HK-2 (cell line): Measurements from ENCODE around the gene BSDC1.
"Not testable (repeated sequence)": the region's sequence is repeated elsewhere in the genome, so short reads cannot be mapped to it uniquely, and the experiment has no call there.

Experiments used
- DNase-seq: peaks from one replicate; pipeline ENCODE4 v3.0.0-alpha.2; 2018; ENCODE audit not compliant: unreplicated experiment

The BSDC1 gene

DNA sequence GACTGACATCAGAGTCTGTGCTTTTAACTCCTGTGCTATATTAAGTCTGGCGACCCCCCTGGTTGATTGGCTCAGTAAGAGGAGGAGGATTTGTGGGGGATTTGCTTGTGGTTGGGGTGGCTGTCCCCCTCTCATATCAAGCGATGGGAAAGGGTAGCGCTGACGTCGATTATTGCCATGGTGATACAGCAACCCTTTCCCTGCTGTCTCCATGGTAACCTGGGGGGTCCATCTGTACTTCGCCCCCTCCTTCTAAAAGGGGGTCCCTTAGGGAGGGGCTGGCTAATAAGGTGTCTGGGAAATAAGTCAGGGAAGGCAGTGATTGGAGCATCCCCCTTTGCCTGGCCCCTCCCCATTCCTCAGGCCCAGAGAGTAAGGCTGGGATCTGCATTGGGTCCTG, 36.6 kb downstream of the BSDC1 start:
- DNase-seq, result no peak

DNA sequence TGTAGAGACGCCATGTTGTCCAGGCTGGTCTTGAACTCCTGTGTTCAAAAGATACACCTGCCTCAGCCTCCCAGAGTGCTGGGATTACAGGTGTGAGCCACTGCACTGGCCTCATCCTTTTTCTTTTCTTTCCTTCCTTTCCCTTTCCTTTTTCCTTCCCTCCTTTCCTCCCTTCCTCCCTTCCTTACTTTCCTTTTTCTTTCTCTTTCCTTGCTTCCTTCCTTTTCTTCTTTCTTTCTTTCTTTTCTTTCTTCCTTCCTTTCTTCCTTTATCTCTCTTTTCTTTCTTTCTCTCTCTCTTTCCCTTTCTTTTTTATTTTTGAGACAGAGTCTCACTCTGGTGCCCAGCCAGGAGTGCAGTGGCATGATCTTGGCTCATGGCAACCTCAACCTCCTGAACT, 37.8 kb downstream of the BSDC1 start:
- DNase-seq, result no peak

DNA sequence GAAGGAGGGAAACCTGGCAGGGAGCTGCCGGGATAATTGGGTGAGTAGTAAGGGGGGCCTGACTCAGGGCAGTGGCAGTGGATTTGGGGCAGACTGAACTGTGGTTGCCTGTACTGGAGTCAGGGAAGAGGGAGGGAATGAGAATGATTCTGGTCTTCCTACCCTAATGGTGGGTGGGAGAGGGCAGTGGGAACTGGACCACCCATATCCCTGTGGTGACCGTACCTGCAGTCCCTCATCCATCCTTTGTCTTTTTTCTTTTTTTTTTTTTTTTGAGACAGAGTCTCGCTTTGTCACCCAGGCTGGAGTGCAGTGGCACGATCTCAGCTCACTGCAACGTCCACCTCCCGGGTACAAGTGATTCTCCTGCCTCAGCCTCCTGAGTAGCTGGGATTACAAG, 38.5 kb downstream of the BSDC1 start:
- DNase-seq, result not testable (repeated sequence)

DNA sequence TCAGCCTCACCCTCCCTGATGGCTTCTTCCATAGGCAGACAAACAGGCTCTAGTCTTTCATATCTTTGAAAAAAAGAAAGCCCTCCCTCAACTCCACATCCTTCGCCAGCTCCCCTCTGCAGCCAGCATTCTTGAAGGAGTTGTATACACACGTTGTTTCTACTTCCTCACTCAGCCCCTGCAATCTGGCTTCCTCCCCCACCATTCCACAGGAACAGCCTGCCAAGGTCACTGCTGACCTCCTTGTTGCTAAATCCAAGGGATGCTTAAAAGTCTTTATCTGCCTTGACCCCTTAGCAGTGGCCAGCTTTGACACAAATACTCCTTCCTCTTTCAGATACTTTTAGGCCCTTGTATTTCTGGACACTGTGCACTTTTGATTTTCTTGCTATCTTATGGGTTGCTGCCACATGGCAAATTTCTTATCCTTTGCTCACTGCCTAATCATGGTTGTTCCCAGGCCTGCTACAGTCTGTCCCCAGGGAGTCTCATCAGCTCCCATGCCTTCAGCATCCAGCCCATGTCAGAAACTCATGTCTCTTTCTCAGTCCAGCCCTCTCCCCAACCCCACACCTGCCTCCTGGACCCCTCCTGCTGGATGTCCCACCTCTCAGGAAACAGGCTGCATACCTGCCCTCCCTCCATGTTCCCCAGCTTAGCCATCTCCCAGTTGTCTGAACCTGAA, 40.2 kb downstream of the BSDC1 start:
- no peak for DNase-seq

DNA sequence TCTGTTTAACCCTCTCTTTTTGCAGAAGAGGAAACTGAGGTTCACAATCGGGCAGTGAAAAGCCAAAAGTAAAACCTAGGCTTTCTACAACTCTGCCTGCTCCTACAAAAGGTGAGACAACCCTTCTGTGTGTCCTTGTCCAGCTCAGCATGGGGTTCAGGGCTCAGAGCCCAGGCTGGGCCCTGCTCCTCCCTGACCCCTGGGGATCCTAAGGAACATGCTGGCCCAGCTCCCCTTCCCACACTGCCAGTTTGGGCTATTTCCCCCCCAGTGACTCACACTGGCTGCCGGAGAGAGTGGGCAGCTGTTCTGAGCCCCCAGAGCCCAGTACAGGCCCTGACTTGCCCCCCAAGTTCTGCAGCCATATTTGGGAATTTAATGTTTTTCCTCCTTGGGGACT, 40.8 kb downstream of the BSDC1 start:
- no peak for DNase-seq

DNA sequence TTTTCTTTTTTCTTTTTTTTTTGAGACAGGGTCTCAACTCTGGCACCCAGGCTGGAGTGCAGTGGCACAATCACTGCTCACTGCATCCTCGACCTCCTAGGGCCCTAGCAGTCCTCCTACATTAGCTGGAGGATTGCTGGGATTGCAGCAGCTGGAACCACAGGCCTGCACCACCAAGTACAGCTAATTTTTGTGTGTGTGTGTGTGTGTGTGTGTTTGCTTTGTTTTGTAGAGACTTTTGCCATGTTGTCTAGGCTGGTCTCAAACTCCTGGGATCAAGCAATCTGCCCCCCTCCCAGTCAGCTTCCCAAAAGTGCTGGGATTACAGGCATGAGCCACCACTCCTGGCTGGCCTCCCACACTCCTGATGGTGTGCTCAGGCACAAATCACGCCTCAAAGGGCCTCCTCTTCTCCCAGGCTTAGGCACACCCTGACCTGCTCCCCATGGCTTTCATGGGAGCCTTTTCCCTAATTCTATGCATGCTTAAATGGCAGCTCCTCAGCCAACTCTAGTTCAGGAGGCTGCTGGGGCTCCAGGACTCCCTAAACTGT, 41.3 kb downstream of the BSDC1 start:
- no peak for DNase-seq

DNA sequence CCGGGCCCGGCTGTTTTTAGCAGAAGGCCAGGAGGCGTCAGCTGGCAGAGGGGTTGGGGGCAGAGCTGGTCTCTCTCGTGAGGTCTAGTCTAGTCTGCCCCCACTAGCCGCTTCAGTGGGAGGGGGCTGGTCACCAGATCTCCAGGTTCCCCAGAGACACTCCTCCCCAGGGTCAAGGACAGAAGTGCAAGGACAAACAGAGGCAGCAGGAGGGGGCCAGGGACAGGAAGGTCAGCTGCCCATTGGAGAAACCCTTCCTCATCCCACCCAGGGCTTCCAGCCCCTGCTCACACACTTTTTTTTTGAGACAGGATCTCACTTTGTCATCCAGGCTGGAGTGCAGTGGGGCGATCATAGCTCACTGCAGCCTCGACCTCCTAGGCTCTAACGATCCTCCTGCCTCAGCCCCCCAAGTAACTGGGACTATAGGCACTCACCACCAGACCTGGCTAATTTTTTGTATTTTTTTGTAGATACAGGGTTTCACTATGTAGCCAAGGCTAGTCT, 41.9 kb downstream of the BSDC1 start:
- no peak for DNase-seq

DNA sequence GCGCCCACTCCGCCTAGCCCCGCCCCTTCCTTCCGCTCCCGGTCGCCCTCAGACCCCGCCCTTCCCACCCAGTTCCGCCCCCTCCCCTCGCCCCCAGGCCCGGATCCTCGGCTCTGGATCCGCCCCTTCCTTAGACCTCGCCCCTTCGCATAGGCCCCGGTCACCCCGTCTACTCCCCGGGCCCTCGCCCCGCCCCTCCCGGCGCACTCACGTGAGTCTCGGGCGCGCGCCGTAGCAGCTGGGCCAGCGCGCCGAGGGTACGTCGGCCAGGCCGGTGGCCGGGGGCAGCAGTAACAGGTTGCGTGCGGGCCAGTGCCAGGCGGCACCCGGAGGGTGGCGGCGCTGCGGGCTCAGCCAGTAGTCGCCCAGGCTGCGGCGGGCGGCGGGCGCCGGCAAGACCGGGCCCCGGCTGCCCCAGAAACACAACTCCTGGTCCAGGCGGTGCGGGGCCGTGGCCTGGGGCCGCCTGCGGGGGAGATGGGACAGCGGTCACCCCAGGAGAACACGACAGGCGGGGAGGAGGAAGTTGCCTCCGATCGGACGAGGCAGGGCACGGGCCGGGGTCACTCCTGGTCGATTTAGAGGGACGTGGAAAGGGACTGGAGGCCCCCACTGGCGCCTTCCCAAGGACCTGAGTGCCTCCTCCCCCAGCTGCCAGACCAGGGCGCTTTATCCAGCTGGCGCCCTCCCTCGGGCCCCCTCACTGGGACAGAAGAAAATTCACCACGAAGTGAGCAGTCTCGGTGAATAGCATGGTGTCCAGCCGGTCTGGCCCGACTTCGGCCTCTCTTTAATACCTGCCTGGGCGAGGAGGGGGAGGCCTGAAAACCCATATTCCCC, 42.6 kb downstream of the BSDC1 start:
- peak; percentile 93 for DNase-seq

DNA sequence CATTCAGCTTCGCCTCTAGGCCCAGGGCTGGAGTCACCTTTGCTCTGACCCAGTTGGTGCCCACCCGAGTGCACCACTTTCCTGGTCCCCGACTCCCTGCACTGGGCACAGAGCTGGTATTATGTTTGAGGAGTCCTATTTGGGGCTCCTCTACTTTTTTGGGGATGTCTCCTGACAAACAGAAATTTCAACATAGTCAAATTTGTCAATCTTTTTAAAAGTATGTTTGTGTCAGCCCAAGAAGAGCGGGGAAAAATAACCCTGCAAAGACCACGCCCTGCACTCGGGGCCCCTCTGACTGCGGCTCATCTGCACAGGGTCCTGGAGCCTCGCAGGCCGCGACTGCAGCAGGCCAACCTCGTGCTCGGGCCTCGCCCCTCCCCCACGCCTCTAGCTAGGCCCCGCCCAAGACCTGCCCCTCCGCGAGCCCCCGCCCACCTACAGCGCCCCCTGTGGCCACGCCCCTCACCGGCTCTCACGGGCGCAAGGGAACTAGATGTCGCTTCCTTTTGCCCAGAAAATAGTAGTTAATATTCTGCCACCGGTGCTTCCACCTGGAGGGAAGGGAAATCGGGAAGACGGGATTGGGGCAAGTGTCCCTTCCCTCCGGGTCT, 43.3 kb downstream of the BSDC1 start:
- peak; percentile 86 for DNase-seq

DNA sequence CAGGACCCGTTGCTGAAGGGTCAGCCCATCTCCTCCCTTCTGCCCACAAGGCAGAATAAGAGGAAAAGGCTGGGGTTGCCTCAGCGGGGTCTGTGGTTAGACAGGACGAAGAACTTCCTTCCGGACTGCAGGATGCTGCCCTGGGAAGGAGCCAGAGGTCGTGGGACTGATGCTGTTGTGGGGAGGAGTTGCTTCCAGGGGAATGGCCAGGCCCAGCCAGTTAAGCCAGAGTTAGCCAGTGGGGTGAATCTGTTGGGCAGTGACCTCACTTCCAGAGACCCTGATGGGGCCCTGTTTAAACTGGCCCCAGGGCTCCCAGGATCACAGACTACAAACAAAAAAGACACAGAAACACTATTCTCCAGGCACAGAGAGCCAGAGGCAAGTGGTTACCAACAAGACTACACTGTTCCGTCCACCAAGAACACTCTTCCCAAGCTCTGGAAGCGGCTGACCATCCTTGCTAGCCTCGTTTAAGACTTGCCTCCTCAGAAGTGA, 45.0 kb downstream of the BSDC1 start:
- DNase-seq, result peak; percentile 38

DNA sequence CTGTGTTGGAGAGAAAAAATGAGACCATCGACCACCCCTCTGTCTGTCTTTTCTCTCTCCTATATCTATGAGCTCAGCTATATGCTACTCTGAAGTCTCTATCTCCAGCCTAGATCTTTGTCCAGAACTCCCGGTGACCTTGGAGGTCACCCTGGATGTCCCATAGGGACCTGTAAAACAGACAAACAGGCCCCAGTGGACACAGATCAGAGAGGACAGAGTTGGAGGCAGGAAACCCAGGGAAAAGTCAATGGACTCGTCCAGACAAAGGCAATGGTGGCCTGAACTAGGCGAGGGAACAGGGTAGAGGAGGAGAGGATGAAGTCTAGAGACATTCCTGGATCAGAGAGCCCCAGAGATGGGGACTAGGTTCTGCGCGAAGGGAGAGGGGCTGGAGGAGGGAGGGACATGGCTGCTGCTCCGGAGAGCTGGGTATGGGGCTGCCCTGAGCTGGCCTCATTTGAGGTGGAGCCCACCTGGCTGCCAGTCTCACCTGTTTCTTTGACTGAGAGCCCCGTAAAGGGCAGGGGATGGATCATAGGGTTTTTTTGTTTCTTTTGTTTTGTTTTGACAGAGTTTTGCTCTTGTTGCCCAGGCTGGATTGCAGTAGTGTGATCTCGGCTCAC, 47.6 kb downstream of the BSDC1 start:
- DNase-seq, result no peak

DNA sequence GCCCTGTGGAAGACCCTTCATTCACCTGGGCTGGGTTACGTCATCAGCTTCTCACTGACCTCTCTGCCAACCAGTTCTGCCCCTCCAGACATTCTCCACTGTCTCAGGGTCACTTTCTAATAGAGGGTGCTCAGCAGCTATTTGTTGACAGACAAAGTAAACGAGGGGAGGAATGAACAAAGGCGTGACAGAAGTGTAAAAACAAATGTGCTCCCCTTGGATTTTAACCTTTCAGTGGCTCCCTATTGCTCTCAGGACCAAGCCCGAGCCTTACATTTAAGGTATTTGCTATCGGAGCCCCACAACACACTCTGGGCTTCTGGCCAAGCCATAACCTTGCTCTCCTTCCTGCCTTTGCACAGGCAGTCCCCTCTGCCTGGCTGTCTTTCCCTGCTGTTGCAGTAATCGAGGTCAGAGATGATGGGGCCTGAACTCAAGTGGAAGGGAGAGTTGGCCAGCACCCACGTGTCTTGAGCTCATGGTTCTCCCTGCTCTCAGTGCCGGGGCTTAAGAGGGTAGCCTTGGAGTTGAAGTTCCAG, 48.9 kb downstream of the BSDC1 start:
- no peak for DNase-seq

DNA sequence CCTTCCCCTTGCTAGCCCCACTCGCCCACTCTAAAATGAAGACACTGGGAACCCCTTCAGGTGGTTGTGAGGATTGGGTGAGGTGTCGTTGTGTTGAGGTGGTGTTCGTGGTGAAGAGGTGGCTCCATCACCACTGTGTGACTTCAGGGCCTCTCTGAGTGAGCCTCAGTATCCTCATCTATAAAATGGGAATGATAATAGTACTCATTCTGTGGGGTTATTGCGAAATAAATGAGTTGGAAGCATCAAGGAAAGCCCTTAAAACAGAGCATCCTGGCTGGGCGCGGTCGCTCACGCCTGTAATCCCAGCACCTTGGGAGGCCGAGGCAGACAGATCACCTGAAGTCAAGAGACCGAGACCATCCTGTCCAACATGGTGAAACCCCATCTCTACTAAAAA, 51.5 kb downstream of the BSDC1 start:
- DNase-seq, result no peak

DNA sequence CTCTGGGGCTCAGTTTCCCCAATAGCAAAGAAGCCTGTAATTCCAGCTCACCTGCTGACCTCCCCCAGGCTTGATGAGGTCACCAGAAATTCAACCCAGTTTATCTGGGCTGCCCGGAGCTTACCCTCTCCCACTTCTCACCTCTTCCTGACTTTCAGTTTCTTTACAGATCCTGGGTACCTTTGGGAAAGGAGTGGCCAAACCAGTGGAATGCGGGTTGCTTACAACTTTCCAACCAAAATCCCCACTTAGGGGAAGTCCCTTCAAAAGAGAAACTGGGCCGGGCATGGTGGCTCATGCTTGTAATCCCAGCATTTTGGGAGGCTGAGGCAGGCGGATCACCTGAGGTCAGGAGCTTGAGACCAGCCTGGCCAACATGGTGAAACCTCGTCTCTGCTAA, 52.3 kb downstream of the BSDC1 start:
- DNase-seq, result no peak

DNA sequence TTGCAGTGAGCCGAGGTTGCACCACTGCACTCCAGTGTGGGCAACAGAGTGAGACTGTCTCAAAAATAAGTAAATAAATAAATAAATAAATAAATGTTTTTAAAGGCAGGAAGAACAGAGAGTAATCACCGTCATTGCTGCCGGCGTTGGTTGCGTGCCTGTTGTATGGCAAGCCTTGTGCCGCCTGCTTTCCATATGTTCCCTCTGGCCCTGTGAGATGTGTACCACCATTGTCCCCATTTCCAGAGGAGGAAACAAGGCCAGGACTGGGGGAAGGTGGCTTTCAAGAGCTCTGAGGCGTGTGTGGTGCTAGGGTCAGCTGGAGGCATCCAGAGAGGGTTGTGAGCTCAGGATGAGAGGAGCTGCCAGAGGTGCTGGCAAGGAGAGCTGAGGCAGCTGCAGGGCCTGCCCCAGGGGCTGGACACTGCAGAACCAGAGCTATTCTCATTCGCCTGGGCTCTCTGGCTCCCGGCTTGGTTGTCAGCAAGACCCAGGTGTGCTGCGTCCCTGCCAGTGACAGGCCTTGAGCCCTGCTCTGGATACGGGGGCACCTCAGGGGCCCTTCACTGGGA, 53.0 kb downstream of the BSDC1 start:
- no peak for DNase-seq

DNA sequence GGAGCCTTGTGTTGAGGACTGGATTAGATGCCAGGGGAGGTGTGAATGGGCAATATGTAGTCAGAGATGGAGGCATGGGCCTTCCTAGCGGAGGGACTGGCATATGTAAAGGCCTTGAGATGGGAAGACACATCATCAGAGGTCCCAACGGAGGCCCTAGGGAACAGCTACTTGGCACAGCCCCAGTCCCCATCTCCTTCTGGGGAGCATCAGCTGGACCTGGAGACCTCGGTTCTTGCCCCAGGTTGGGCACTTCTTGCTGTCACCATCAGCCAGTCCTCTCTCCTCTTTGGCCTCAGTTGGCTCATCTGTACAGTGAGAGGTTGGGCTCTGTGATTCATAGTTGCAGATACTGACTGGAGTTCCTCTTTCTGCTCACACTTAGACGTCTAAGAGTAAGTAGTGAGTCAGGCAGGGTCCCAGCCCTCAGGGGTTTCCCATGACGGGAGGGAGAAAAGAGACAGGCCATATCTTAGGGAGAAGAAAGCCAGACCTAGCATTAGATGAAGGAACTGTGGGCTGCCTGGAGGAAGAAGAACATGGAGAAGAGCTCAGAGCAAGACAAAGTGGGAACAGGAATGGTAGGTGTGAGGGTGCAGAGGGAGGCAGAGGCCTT, 54.8 kb downstream of the BSDC1 start:
- no peak for DNase-seq

DNA sequence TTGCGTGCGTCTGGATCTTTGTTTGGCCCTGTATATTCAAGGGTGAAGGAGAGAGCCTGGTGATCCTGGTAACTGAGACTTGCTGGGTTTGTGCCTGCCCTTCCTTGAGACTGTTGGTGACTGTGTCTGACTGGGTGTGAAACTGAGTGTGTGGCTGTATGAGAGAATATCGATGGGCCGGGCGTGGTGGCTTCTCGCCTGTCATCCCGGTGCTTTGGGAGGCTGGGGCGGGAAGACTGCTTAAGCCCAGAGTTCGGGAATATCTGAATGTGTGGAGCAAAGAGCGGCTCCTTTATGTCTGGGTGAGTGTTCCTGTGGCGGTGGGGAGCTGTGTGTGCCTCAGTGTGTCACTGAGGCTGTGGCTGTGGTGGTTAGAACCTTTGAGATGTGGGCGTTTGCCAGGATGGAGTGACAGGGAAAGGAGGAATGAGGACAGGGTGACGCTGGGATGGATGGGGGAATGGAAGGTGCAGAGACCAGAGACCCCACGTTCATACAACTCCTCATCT, 55.5 kb downstream of the BSDC1 start:
- DNase-seq, result no peak

DNA sequence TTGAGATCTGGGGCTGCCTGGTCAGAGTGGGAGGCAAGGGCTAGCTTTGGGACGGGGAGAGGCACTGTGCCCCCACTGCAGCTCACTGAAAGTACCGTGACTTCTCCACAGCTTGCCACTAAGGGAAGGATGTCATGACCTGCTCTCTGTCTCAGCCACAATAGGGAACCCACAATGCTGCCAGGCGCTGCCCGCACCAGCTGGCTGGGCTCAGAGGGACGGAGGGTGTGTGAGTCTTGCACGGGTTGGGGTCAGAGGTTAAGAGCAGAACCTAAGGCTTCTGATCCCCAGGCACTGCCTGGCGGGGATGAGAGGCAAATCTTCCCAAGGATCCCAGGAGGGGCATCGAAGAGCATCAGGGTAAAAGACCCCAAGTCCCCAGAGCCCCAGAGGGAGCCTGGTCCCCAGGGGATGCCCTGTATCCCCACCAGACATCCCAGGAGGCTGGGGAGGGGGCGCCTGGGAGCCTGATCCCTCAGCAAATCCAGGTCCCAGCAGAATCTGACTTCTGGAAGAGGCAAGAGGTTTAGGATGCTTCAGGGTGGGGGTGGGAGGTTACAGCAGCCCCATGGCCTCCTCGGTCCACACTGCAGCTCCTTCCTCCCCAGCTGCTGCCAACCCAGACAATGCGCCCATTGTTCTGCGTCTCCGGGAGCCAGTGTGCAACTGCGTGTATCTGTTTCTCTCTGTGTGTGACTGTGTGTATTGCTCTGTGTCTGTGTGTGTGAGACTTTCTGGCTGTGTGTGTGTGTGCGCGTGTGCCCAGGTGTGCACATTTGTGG, 56.2 kb downstream of the BSDC1 start:
- DNase-seq, result no peak

DNA sequence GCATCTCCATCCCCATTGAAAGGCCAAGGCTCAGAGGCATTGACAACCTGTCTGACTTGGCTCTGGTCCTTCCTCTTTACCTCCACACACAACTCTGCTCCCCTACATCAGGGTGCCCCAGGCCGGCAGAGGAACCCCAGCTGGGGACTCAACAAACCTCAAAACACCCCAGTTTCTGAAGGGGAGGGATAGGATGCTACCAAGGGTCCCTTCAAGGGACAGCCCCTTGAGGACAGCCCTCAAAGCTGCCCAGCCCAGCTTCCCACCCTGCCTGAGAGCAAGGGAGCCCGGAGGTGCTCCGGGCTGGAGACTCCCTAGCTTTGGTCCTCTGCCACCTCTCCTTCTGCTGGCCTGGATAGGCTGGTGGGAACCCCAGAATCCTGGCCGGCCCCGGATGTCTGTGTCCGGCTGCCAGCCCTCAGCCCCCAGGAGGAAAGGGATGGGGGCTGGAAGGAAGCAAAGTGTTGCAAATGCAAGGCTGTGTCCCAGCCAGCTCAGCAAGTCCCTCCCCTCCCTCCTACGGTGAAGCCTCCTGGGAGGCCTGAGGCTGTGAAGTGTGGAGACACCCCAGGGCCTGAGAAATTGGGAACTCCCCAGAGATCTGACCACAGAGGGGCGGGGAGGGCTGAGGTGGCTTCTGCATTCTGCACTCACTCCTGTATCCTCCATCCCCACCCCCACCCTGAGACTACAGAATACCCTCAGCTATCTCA, 57.1 kb downstream of the BSDC1 start:
- DNase-seq, result peak; percentile 72
